Esophagus squamous epithelium (tissue), 5 donors: ENCODE results near the gene CPNE4. TPM values are rescaled to one million over a fixed set of nuclear protein-coding genes. Genes with fewer than 3 reads are reported as not detected.

ENCODE experiments used
- DNase-seq: peaks from one replicate; lab custom pipeline; 2025; lab: John Stamatoyannopoulos, UW
- H3K27ac ChIP-seq, 4 donors: fragments of 200-600 bp; sonication (generic); one replicate each; pipeline ENCODE4 v1.5.1; 2016 to 2019; ENCODE audit warnings: mild to moderate bottlenecking in 1 of 4
- H3K27me3 ChIP-seq, 4 donors: fragments of 200-600 bp; sonication (generic); 1 replicate in 3 of 4; 2 replicates in 1 of 4; pipeline versions ENCODE4 v1.5.1 to v1.6.0; 2017 to 2021; ENCODE audit warnings: antibody characterized with exemption in 1 of 4
- H3K36me3 ChIP-seq, 3 donors: fragments of 200-600 bp; sonication (generic); one replicate each; pipeline ENCODE4 v1.5.1; 2016 to 2019
- H3K4me1 ChIP-seq, 3 donors: fragments of 200-600 bp; sonication (generic); one replicate each; pipeline ENCODE4 v1.5.1; 2017 to 2019
- H3K4me3 ChIP-seq, 4 donors: fragments of 200-600 bp; sonication (generic); 1 replicate in 3 of 4; 2 replicates in 1 of 4; pipeline ENCODE4 v1.5.1; 2016 to 2019; ENCODE audit warnings: mild to moderate bottlenecking in 2 of 4, moderate library complexity in 1 of 4
- H3K9me3 ChIP-seq, 3 donors: fragments of 200-600 bp; sonication (generic); one replicate each; pipeline ENCODE4 v1.5.1; 2016 to 2019
- POLR2A ChIP-seq, 4 donors: fragments of 450-650 bp; IDR thresholded peaks; one replicate each; pipeline ENCODE4 v1.6.1; 2017; ENCODE audit warnings: antibody characterized with exemption in 4 of 4, mild to moderate bottlenecking in 4 of 4, moderate library complexity in 3 of 4
- WGBS, 2 donors: methylation state at CpG; one replicate each; pipeline ENCODE4 v1.1.5; 2018; 5-methylcytosine and 5-hydroxymethylcytosine counted together
- intact Hi-C: fragments of 100-400 bp; cut with DNase I; formaldehyde crosslinking; loops from one replicate; pipeline ENCODE4 v1.15.0; 2022
- total RNA-seq, 4 donors: library from RNA; depleted of rRNA; stranded (reverse); fragments of >200 nt; gene quantifications; one replicate each; pipeline ENCODE4 v1.1.0, GENCODE V29; 2016
- TF ChIP-seq, protein P1 (sequence below), 6 experiments: fragments of 450-650 bp in 4 of 6; fragments of 200-600 bp in 2 of 6; sonication (generic) in 2 of 6; IDR thresholded peaks; one replicate each; pipeline ENCODE4 v1.5.1; 2016 to 2019; ENCODE audit warnings: antibody characterized with exemption in 6 of 6, mild to moderate bottlenecking in 4 of 6, moderate library complexity in 4 of 6
- donor health status: DM: yes; HTN: yes; CAD: no.

The CPNE4 gene
- total RNA-seq, 4 donors from 2014 or later = 0.19 TPM; not detected in 3

DNA sequence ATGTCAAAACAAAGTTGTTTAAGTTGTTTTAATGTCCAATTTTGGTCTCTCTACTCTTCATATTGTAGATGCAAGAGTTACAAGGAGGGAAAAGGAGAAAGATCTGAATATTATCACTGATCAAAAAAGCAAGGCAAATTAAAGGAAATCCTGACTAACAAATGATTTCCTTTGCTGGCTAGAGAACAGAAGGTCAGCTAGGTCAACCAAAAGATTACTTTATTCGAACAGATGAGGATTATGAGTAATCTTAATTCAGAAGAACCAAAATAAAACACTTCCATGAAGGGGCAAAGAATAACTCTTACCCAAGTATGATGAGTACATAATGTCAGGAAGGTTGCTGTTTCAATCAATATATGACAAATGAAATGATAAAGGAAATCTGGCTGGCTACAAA is 33.8 kb downstream of the CPNE4 start:
- no peak for DNase-seq
- Histone ChIP-seq H3K4me3 (no peak overlapping the region), H3K27me3 (no peaks in the 10 kb centered on the region), H3K36me3 (no peaks in the 10 kb centered on the region), H3K9me3 (no peaks in the 10 kb centered on the region), H3K27ac (no peak overlapping the region), H3K4me1 (no peaks in the 10 kb centered on the region)
- intact Hi-C loops = no loop called here
- no peak for TF ChIP-seq POLR2A (IDR thresholded peaks at IDR 0.05)
- TF ChIP-seq, protein P1, sequence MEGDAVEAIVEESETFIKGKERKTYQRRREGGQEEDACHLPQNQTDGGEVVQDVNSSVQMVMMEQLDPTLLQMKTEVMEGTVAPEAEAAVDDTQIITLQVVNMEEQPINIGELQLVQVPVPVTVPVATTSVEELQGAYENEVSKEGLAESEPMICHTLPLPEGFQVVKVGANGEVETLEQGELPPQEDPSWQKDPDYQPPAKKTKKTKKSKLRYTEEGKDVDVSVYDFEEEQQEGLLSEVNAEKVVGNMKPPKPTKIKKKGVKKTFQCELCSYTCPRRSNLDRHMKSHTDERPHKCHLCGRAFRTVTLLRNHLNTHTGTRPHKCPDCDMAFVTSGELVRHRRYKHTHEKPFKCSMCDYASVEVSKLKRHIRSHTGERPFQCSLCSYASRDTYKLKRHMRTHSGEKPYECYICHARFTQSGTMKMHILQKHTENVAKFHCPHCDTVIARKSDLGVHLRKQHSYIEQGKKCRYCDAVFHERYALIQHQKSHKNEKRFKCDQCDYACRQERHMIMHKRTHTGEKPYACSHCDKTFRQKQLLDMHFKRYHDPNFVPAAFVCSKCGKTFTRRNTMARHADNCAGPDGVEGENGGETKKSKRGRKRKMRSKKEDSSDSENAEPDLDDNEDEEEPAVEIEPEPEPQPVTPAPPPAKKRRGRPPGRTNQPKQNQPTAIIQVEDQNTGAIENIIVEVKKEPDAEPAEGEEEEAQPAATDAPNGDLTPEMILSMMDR (IDR thresholded peaks at IDR 0.05) = no peak
- WGBS, 2 donors = 41 to 62% methylated on average over 1 of the region's 1 CpG

DNA sequence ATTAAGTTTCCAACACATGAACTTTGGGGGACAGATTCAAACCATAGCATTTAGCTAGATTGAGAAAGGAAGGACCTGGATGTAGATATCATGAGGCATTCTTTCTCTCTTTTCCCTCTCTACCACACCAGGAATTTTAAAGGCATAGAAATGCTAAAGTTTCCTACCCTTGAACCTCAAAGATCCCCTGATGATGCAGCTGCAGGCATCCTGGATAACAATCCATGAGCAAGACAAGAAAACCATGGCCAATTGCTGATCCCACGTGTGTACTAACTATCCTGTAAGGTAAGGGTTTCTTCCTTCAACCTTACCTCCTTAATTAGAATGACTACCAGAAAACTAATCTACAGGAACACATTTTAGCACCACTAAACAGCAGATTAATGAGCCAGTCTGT is 36.8 kb downstream of the CPNE4 start:
- 23 to 33% methylated on average over 1 of the region's 1 CpG for WGBS, 2 donors
- H3K27me3 ChIP-seq = no peaks in the 10 kb centered on the region
- no peaks in the 10 kb centered on the region for H3K36me3 ChIP-seq
- H3K4me3 ChIP-seq = no peak overlapping the region
- H3K9me3 ChIP-seq = no peaks in the 10 kb centered on the region
- TF ChIP-seq, protein P1 (IDR thresholded peaks at IDR 0.05) = no peak
- no peak for TF ChIP-seq POLR2A (IDR thresholded peaks at IDR 0.05)
- intact Hi-C loops = no loop called here
- no peak for DNase-seq
- H3K27ac ChIP-seq = no peak overlapping the region
- H3K4me1 ChIP-seq = no peaks in the 10 kb centered on the region

DNA sequence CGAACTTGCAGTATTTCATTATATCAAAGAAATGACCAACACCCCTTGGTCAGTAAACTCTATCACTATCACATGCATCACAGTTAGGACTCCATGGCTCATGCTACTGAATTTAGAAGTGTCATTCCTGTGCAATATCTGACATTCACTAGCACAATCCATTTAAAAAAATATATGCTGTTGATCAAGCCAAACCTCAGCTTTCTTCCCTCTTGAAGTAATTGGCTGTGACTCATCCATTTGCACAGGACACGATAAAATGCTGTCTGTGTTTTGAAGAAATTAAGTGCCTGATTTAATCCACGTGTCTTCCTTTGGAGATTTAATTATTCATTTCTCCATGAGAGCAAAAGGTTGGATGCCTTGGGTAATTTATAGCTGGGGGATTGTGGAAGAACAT is 38.9 kb downstream of the CPNE4 start:
- no peaks in the 10 kb centered on the region for H3K9me3 ChIP-seq
- no peaks in the 10 kb centered on the region for H3K27me3 ChIP-seq
- no peak overlapping the region for H3K4me3 ChIP-seq
- H3K27ac ChIP-seq = no peak overlapping the region
- no peak for DNase-seq
- no peaks in the 10 kb centered on the region for H3K36me3 ChIP-seq
- intact Hi-C loops = no loop called here
- WGBS, 2 donors = 50 to 62% methylated on average over 3 of the region's 3 CpGs
- TF ChIP-seq POLR2A (IDR thresholded peaks at IDR 0.05) = no peak
- TF ChIP-seq, protein P1 (IDR thresholded peaks at IDR 0.05) = no peak
- no peaks in the 10 kb centered on the region for H3K4me1 ChIP-seq

DNA sequence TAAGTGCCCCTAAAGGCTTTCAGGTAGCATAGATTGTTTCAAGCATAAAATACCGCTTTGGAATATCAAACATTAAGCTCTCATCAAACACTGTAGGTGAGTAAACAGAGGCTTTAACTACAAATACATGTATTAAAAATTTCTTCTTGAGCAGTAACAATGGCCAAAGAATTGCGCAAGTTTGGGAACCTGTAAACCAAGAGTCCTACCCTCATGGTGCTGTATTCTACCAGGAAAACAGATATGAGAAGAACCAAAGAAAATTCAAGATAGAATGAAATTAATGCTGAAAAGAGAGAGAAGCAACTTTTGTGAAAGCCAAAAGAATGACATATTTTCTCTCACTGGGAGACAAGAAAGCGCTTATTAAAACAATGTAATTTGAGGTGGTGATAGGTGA is 45.5 kb downstream of the CPNE4 start:
- Histone ChIP-seq H3K36me3 (no peaks in the 10 kb centered on the region), H3K9me3 (no peaks in the 10 kb centered on the region), H3K4me1 (no peaks in the 10 kb centered on the region), H3K27me3 (no peaks in the 10 kb centered on the region), H3K27ac (no peak overlapping the region), H3K4me3 (no peak overlapping the region)
- DNase-seq = no peak
- WGBS, 2 donors = 87 to 89% methylated on average over 3 of the region's 3 CpGs
- intact Hi-C loops = no loop called here
- TF ChIP-seq, protein P1 (IDR thresholded peaks at IDR 0.05) = no peak
- no peak for TF ChIP-seq POLR2A (IDR thresholded peaks at IDR 0.05)

DNA sequence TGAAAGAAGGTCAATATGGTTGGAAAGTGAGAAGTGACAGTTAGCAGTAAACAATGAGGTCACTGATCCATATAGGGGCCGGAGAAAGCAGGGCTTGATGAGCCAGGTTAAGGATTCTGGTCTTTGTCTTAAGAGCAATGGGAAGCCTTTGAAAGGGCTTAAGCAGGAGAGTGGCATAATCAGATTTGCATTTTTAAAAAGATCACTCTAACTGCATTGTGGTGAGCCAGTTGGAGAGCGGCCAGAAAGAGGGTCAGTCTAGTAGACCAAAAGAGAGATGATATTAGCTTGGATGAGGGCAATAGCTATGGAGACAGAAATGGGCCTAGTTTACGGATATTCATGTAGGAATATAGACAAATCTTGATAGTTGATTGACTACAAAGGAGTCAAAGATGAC is 46.6 kb downstream of the CPNE4 start:
- Histone ChIP-seq H3K27ac (no peak overlapping the region), H3K4me1 (no peaks in the 10 kb centered on the region), H3K27me3 (no peaks in the 10 kb centered on the region), H3K9me3 (no peaks in the 10 kb centered on the region), H3K4me3 (no peak overlapping the region), H3K36me3 (no peaks in the 10 kb centered on the region)
- no peak for TF ChIP-seq POLR2A (IDR thresholded peaks at IDR 0.05)
- TF ChIP-seq, protein P1 (IDR thresholded peaks at IDR 0.05) = no peak
- intact Hi-C loops = no loop called here
- DNase-seq = no peak
- 67 to 73% methylated on average over 3 of the region's 3 CpGs for WGBS, 2 donors
